GM21825 (cell line): Measurements from ENCODE around the gene UCHL3.
"Not testable (repeated sequence)": the region's sequence is repeated elsewhere in the genome, so short reads cannot be mapped to it uniquely, and the experiment has no call there.

Source experiments
- ATAC-seq: cut with Tn5 transposase; IDR thresholded peaks from one replicate; pipeline ENCODE4 v1.9.1; 2021; ENCODE audit warnings: mild to moderate bottlenecking, moderate library complexity; ENCODE audit not compliant: unreplicated experiment

UCHL3 gene

DNA sequence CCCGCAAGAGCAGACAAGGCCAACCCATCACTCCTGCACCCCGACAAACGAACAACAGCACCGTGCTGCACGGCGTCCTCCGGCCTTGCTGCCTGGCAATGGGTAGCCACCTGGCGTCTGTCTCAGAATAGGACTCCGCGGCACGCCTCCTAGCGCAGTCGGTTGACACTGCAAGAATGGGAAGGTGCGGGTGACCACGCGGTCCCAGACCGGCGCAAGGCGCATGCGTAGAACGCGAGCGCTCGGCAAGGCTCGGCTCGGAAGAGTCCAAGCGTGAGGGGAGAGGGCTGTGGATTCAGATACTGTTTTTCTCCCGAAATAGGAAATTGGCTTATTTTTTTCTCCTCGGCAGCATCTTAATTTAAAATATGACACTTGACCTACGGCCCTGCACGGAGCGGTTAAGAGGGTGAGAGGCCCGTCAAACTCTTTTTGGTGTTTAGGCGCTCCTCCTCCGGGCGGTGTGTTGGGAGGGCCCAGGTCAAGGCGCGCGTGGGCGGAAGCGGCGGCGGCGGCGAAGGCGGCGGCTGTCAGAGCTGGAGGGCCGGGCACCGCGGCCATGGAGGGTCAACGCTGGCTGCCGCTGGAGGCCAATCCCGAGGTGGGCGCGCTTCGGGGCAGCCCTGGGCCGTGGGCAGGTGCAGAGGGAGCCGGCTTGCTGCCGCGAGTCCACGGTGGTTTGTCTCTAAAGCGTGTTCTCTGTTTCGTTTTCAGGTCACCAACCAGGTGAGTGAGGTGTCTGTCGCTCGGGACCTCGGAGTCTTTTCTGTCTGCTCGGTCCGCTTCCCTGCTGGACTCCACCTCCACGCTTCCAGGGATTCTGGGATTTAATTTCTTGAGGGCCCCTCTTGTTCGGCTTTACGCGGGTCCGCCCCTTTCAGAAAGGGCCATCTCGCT lies at the start of gene UCHL3:
TSS of gene UCHL3 (plus strand) at position 530 of the 897 bp plus-strand sequence. CDS start at position 560, 30 bp downstream.
- peak; percentile 94 for ATAC-seq

DNA sequence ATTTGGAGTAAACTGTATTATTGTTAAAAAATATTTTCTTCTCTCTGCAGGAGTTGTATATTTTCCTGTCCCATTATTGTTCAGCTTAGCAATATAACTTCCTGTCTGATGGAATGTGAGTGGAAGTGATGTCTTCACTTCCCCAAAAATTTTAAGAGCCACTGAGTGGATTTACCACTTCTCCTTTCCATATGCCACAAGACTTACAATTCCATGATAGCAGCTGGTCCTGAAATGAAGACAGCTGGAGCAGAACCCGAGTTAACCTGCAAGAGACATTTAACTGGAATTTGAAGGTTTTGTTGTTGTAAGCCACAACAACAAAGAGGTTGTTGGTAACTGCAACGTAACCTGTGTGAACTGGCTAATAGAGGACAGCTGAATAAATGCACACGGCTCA lies 44.3 kb upstream of the UCHL3 start:
- ATAC-seq = no peak

DNA sequence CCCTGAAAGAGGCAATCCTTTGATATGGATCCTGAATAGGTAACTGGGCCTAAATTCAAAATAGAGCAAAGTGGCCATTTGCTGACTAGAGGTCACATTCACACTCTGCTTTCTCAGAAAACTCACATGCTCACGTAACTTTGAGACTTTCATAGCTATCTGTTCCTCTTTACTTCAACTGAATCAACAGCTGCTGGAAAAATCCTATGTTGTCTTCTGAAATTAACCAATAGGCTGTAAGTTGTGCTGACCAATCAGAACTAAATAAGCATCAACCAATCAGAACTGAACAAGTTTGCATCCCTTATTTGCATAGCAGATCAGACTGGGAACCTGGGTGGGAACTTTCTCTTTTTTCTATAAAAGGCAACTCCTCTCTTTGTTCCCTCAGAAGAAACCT lies 43.6 kb upstream of the UCHL3 start:
- ATAC-seq = no peak

GRCh38 chr13:75507027-75508001 lies 42.3 kb upstream of the UCHL3 start:
- ATAC-seq = no peak

DNA sequence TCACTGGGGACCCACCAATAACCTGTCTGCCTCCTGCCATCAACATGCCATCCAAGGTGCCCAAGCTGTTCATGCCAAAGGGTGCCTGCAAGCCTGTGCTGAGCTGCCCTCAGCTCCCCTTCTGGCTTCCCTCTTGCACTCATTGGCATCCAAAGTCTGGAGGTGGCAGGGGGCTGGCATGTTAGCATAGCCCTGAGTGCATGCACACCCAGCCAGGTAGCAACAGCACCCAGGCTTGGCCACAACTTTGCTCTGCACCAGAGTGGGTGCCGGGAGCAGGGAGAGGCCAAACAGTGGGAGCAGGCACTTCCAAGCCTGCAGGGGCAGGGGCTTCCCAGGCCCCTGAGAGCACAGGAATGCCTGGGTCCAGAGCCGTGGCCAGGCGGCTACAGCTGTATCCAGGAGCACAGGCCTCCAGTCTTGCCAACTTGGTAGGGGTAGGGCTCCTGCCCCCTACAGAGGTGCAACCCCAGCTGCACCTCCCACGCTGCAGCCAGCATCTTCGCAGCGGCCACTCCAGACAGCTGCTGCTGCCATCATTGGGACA lies 41.5 kb upstream of the UCHL3 start:
- ATAC-seq = no peak

GRCh38 chr13:75511051-75511625 lies 38.5 kb upstream of the UCHL3 start:
- no peak for ATAC-seq

DNA sequence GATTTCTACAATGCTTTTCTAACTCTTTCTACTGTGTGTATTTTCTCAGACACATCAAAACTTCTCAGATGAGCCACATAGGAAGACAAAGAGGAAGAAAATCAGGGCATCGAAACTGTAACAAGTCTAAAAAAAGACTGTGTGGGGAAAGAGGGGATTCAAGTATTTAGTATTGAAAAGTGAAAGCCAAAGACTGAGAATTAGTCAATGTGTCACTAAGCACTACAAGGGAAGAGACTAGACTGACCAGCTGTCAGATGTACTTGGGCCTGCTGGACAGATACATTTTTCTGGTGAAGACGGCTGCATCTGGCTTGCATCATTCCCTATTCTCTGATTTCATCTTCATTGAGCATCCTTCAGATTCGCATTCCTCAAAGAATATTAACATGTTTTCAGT lies 37.3 kb upstream of the UCHL3 start:
- ATAC-seq = peak; percentile 94

DNA sequence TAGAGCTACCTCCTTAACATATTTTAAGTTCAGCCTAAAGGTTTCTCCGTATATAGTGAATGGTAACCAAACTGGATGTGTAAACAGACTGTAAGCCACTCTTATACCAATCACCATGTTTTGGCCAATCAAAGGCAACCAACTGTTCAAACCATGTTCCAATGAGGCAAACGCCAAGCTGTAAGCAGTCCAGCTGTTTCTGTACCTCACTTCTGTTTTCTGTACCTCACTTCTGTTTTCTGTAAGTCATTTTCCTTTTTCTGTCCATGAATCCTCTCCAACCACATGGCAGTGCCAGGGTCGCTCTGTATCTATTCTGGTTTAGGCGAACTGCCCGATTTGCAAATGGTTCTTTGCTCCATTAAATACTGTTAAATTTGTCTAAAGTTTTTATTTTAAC lies 36.3 kb upstream of the UCHL3 start:
- ATAC-seq = no peak

- ATAC-seq = no peak
Measured at GRCh38 chr13:75514080-75514995, 35.3 kb upstream of the UCHL3 start.

DNA sequence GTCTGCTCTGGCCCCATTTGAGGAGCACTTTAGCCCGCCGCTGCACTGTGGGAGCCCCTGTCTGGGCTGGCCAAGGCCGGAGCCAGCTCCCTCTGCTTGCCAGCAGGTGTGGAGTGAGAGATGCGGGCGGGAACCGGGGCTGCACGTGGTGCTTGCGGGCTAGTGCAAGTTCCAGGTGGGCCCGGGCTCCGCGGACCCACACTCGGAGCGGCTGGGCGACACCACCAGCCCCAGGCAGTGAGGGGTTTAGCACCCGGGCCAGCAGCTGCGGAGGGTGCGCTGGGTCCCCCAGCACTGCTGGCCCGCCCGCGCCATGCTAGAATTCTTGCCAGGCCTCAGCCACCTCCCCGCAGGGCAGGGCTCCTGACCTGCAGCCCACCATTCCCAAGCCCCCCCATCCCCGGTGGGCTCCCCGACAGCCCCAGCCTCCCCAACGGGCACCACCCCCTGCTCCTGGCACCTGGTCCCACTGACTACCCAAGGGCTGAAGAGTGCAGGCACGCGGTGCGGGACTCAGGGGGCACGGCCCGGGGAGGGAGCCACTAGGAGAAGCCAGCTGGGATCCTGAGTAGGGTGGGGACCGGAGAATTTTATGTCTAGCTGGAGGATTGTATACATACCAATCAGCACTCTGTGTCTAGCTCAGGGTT lies 31.0 kb upstream of the UCHL3 start:
- no peak for ATAC-seq

DNA sequence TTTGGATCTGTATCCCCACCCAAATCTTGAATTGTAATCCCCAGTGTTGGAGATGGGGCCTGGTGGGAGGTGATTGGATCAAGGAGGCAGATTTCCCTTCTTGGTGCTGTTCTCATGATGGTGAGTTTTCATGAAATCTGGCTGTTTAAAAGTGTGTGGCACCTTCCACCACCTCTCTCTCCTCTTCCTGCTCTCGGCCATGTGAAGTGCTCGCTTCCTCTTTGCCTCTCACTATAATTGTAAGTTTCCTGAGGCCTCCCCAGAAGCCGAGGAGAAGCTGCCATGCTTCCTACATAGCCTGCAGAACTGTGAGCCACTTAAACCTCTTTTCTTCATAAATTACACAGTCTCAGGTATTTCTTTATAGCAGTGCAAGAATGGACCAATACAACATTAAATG lies 27.6 kb upstream of the UCHL3 start:
- no peak for ATAC-seq

- peak; percentile 54 for ATAC-seq
Measured at GRCh38 chr13:75530549-75530961, 19.0 kb upstream of the UCHL3 start.

DNA sequence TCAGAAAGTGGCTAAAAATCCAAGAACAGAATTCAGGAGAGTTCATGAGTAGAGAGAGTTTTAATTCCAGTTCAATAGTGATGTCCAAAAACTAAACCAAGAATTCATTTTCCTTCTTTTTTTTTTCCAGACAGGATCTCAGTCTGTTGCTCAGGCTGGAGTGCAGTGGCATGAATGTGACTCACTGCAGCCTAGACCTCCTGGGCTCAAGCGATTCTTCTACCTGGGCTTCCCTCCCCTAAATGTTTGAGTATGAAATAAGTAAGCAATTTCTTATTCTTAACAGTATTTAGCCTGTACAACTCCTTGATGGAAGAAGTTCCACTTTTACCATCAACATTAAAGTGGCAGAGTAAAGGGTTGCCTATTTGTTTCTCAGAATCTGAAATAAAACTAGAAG lies 15.7 kb upstream of the UCHL3 start:
- ATAC-seq = no peak

DNA sequence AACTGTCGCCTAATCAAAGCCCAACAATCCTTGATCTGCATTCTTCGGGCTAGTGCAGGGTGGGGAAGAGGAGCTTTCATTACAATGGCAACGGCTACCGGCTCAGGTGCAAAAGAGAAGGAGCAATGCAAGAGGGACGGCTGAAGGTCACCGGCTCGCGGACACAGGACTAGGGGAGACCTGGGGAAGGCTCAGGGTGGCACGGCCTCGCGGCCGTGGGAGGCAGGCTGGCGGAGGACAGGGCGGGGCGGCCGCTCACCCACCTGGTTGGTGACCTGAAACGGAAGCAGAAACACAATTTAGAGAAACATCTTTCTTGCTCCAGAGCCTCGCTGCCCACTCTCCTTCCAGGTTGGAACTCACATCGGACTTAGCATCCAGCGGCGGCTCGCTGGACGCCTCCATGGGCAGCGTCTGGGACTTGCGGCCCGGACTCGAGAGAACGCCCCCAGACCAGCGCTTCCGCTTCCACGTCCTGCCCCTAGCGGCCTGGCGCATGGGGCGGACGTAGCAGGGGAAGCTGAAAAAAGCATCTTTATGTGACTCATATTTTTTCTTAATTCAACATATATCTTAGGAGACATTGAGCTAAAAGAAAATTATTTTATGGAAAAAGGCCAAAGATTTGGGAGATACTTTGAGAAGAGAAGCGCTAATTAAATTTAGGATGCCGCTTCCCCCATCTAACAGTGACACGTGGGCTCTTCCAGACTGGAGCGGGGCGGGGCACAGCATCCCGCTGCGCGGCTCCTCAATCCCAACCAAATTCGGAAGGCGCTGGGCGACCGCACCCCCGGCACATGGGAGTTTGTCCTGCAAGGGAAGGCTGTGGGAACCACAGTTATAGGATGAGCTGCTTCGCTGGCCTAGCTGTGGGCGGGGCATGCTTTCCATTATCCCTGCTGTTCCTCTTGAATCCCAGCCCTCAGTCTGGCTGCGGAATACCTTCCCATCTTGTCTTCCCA lies 11.9 kb upstream of the UCHL3 start, which contains the start of gene COMMD6:
TSS of gene COMMD6 (minus strand) at position 441 of the 965 bp plus-strand sequence. CDS start at position 405, 36 bp downstream.
- peak; percentile 97 for ATAC-seq

DNA sequence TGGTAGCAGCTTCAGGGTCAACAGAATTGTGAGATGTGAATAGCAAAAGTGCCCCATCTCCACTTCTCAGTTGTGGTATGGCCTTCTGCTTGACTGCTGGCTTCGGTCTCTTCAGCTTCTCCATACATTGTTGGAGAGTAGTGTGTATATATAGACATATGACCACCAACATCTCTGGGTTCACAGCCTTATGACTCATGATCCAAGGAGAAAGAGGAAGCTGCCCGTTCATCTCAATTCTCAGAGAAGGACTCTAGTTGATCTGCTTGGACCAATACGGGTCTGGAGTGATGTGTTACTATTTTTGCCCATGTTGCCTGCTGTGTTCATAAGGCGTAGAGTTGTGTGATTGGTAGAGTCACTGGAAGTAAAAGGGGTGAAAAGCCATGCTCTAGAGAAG lies 8.3 kb upstream of the UCHL3 start:
- no peak for ATAC-seq

- no peak for ATAC-seq
Measured at GRCh38 chr13:75541961-75542360, 7.6 kb upstream of the UCHL3 start.

- no peak for ATAC-seq
Measured at GRCh38 chr13:75544681-75545330, 4.8 kb upstream of the UCHL3 start.

- ATAC-seq = not testable (repeated sequence)
Measured at GRCh38 chr13:75545386-75545785, 4.2 kb upstream of the UCHL3 start.
